NCI-H2227 treated with DMSO at 0.1 percent for 48 hours (cell line): ENCODE results near the gene SIX1.

Experiments used
- DNase-seq: peaks from one replicate; lab custom pipeline; 2025; lab: John Stamatoyannopoulos, UW

SIX1 gene

DNA sequence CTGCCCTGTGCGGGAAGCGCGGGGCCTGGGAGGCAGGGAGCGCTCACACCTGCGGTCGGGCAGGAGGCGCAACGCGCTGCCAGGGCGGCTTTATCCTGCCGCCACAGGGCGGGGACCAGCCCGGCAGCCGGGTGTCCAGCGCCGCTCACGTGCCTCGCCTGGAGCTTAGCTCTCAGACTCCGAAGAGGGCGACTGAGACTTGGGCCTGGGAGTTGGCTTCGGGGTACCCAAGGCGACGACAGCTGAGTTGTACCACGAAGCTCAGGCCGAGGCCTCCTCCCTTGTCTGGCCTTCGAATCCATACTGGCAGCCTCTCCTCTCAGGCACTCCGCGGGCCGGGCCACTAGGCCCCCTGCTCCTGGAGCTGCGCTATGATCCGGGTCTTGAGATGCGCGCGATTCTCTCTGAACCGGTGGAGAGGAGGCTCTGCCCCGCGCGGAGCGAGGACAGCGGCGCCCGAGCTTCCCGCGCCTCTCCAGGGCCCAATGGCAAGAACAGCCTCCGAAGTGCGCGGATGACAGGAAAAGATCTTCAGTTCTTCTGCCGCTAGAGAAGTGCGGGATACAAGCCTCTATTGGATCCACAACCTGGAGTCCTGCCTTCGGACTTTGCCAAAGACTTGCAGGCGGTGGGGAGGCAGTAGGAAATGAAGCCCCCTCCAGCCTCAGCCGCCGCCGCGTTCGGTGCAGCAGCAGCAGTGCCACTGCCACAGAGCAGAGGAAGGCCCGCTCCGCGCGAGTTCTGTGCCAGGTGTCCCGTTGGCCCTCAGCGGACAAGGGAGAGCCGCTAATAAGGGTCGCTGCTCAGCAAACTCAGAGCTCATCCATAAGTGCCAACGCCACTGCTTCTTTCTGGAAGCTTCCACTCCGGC lies 6.8 kb downstream of the SIX1 start:
- DNase-seq = no peak

DNA sequence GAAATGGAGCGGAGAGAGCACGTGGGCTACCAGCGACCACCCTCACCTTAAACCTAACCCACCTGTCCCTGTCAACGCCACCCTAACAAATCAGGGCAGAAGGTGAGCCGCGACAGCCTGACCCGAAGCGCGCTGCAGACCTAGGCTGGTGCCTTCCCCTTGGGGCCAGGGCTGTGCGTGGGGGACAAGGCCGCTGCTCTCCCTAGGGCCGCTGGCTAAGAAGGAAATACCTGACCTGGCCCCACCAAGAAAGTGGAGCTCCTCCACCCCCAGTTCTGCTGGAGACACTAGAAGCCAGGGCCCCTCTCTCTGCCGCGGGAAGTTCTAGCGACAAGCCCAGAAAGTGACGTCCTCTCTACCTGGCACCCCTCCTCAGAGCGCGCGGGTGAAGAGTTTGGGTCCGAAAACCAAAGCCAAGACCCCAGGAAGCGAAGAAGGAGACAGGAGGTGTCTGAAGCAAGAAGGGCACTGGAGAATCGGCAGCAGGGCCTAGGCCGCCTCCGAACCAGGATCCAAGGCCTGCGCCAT lies 7.5 kb downstream of the SIX1 start:
- no peak for DNase-seq

DNA sequence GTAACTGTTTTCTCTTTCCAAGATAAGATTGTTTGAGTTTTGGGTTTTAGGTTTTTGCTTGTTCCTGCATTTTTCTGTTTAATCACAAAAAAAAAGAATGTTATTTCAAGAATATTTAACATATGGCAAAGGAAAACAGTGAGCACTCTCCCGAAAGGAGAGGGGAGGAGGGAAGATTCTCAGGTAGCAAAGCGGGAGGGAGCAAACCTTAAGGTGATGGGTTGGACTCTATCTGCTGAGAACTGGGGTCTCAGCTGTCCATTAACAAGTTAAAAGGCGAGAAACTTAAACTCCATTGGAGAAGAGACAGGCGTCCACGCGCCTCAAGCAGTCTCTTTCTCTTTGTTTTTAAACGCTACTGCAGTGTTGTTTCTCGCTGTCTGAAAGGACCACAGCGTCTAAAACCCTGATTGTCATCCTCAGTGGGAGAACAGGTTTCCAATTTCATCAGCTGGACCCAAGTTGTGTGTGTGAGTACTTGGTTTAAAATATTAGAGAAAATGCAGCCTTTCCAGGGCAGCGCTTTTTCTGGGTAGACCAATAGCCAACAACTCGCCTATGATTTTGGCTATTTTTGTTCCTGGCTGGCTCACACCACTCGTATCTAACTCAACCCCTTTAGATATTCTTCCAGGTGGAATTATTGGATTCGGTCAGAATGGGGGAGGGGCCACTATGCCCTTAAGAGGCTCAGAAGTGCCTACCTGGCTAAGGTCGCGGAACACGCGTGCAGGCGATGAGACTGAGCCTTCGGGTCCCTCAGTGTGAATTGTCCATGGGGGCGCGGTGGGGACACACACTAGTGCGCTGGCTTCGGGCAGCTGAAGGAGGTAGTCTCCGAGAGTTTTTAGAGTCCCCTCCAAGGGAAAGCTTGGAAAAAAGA lies 8.2 kb downstream of the SIX1 start:
- DNase-seq = no peak

DNA sequence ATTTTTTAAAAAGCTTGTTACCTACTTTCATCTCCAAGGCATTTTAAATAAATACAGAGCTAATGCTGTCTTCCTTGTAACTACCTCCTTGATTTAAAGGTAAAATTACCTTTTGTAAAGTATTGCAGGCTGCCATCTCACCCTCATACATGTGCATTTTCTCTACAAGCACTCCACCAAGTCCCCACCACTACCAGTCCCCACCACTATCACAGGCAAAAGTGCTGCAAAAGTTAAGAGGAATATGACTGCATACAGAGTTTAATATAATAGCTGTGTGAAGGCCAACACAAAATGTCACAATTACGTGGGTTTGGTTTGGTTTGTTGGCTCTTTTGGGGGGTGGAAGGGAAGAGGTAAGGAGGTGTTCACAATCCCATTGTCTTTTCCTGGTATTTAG lies 9.6 kb downstream of the SIX1 start:
- DNase-seq = no peak

DNA sequence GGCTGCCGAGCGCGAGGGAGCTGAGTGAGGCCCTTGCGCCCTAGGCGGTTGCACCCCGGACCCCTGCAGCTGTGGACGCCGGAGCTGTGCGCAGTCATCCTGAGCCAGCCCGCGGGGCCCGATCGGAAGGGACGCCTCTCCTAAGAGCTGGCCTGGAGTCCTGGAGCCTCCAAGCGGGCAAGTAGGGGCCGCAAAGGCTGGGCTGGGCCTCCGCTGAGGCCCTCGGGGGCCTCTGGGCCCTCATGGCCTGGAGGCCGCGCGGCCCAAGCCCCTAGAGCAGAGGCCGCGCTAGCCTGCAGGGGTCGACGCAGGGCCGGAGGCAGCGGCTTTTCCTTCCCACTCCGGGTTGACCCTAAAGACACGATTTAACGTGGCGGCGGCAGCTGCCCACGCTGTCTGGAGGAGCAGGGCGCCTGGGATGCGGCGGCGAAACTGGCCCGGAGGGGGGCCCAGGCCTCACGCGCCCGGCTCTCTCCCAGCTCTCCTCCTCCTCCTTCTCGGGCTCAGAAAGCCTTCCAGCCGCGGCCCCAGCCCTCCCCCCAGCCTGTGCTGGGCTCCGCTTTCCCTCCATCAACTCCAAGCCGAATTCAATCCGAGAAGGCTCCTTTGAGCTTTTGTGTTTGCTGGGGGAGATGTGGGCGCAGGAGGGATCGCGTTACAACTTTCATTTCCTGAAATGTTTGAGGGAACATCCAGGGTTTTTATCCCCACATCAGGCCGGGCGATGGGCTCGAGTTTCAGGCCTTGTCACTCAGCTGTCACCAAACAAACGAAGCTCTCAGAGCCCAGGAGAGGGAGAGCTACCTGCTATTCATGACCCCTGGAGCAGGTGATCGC lies 11.6 kb downstream of the SIX1 start:
- no peak for DNase-seq

DNA sequence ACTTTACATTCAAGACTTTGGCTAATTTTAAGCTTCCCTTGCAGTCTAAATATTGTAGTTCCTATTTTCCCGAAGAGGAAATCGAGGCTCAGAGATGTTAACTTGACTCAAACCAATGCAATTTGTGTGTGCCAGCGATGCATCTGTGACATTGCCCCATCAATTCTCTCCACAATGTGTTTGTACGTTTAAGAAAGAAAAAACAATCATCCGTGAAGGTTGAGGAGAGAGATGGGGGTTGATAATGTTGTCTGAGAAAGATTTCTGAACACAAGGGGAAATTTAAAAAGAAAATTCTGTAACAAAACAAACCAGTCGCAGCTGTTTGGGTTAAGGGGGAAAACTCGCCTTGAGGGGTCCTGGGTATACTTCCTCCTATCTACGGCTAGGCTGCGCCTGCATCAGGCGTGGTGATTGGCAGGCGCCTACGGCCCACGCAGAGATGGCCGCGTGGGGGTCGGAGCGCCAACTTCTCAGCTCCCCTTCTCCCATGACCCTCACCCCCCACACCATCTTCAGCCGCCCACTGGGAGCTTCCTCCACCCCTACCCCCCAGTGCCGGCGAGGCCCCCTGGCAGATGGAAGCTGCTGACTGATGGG lies 12.3 kb downstream of the SIX1 start:
- no peak for DNase-seq

DNA sequence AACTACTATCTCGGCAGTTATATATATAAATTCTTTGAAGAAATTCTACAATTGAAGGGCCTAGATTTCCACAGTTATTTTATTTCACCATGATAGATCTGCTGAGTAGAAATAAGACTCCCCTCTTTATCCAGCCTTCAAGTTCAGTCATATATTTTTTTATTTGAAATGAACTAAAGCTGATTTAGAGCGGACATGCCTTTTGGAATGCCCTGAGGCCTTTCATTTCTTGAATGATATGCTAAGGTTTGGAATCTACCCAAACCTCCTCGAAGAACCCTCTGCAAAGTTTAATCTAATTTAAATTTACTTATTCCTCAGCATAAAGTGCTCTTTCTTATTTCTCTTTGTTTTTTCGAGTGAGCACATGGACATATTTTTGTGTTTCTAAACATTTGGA lies 15.1 kb downstream of the SIX1 start:
- DNase-seq = no peak

DNA sequence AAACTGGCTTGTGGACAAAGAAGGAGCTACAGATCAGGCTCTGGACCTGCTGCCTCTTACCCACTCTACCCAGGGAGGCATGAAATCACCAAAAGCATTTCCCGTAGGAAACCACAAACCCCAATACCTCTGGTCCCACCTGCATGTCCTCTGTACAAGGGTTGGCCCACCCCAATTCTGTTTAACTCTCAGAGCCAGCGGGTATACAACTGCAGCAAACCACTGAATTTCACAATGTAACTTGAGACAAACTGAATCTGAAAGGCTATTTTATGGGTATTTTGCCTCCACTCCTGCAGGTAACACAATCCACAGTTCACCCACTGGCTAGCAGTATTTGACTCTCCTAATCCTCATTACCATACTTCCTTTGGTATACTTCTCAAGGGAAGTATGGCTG lies 16.5 kb downstream of the SIX1 start:
- no peak for DNase-seq

DNA sequence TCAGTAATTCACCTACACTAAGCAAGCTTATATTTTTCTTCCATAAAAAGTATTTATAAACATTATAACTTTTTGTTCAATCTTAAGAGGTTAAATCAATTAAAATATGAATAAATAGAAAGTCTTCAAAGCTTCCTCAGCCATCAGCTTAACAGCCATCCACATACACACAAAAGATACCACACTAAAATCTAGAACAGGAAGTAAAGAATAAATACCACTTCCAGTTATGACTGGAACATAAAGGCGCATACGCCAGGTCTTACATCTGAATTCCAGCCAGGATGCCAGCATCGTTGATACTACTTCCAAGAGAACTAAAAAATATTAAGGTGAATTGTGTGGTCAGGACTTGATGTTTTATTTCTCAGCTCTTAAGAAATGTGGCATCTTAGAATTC lies 17.0 kb downstream of the SIX1 start:
- no peak for DNase-seq

DNA sequence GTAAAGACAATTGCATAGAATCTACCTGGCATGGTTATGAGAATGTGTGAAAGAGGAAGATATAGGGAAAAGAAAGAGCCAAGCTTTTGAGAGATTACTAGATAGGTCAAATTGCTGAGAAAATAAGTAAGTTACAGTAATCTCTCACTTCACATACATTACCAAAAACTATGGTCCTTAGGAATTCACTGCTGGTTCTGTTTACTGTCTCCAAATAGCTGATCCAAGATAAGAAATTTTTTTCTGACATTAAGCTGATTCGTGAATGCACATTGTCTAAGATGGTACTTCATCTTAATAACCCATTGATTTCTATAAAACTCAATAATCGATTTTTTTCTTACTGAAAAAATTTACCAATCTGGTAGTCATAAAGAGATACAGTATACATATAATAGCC lies 17.4 kb downstream of the SIX1 start:
- no peak for DNase-seq

DNA sequence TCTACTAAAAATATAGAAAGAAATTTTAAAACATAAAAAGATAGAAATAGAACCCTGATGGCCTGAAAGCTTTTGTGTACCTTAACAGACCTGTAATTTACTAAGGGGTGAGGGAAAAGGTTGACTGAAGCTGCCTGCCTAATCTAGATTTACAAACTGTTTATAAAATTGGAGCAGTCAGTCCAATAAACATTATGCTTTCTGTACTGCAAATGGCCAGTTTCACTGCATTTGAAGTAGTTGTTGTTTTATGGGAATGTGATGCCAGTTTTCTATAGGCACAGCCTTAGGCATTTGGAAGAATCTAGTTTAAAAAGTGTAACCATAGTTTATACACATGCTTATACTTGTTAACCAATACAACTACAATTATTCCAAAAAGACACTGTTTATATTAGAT lies 19.1 kb downstream of the SIX1 start:
- DNase-seq = no peak

DNA sequence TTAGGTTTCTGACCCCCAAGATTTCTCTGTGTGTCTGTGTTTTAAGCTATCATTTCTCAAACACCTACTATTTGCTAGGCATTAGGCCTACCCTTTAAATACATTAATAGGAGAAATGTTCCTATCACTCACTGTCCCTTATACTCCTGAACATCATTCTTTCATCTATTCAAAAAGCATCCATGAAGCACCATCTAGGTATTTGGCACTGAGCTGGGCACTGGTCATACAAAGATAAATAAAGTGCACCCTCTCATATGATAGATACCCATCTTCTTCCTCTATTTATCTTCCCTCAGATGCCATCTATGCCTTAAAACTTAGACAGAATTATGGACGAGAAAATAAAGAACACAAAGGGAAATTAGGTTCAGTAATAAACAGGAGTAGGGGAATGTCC lies 20.4 kb downstream of the SIX1 start:
- DNase-seq = no peak

DNA sequence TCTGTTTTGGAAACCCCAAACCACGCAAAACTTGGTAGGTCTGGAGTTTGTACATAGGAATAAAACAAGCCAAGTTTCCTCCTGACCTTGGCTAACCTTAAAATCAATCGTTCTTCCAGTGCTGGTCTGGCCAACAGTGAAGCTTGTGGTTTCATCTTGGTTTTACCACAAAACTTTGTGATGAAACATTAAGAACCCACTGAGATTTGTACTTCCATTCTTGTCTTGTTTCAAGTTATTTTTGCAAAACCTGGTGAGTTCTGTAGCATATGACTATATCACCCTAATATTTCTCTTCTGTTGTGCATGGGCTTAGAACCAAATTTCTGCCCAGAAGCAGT lies 26.4 kb downstream of the SIX1 start:
- no peak for DNase-seq

DNA sequence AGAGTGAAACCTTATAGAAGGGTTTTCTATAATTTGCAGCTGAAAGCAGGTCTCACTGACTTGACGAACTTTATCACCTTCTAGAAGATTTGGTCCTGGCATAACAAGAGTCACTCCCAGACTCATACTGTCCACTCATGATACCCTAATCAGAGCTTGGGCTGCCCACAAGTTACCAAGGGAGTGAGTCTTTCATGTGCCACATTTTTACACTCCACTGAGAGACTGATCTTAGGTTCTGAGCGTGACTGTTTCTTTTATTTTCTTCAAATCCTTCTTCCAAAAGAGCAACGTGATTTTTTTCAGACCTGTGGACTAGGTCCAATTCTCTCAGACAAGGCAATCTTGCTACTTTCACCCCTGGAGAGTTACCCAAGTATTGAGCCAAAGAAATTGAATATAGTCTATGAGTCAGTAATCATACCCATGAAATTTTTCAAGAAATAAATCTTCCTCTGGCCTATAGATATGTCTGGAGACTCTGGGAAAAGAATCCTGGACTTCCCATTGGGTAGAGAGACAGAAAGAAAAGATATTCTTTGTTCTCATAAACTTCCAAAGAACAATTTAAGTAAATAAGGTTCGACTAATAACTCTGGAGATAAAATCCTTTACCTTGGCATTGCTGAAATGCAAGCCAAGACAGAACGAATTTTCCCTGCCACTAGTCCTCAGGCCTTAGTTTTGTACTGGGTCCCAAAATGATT lies 26.9 kb downstream of the SIX1 start:
- no peak for DNase-seq

DNA sequence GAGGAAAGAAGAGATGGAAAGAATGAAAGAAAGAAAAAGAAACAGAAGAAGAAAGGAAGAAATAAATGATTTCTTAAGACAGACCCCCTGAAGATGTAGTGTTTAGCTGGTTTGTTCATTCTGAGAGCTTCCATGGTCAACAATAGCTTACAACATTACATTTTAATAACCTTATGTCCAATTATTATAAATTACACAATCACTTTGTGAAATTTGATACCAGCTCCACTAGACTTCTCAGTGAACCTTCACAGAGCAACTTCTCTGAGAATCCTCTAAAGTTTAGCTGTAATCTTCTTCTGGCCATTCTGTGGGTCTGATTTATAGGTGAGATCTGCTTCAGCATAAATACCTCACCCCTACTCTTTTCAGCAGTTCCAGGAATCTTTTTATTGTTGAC lies 27.9 kb downstream of the SIX1 start:
- DNase-seq = no peak

DNA sequence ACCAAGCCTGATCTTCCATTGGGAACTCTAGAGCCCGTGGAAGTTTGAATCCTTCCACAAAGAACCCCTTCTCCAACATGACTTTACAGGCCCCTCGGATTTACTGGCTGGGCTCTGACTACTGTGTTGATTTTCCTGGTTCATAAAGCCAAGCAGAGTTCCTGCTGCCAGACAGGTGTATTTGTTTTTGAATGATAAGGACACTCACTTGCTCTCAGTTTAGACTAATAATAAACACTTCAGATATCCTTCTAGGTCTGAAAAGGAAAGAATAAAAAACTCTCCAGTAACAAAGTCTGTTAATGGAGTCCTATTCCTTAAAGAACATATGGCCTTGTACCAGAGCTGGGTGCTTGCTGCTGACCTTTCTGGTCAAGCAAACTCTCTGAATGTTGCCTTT lies 31.0 kb downstream of the SIX1 start:
- DNase-seq = no peak

DNA sequence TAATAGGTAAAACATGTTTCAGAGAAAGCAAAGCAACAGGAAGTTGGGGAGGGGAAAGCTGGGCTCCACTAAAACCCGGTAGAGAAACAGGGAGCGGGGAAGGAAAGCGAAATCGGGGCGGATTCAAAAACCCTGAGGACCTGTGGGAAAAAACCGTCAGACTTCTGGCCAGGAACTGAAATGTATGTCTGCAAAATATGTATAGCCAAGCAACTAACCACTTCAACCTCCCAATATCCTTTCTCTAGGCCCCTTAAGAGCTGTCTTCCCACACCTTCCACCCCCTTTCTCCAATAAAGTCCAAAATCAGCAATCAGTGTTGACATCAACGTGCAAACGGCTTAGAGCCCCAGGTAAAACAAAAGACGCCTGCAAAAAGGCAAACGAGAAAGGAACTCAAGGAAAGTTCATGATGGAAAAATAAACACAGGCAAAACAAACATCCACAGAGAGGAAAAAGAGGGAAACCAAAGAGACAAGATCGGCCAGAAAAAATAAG lies 32.8 kb downstream of the SIX1 start:
- DNase-seq = no peak

DNA sequence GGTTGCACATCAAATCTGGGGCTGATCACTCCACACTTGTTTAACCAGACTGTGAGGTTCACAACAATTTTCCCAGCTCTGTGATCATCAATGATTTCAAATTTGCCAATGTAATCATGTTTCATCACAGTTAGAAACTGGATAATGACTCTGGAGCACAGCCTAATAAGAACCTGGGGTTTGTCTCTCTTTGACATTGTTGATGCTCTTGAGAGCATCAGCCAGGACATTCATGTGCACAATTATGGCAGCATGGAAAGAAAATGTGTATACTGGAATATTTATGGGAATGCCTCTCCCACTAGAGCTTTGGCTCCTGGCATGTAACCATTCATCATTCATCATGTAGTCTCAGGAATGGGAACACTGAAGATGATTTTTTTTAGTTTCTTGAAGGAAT lies 47.0 kb downstream of the SIX1 start:
- DNase-seq = no peak

DNA sequence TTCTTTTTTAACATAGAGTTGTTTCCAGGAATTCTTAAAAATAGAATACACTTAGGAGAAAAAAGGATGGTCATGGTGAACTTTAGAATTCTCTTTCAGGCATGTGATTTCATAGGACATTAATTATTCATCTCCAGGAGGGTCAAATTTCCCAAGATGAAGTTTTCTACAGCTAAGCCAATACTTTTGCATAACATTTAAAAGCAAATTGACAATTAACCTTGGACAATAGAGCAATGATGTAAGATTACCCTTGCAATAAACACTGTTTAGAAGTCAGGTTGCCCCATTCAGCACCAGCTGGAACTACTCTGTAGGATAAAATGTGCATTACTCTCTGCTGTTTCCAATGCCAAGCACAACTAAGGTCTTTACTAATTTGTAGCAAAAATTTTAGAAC lies 49.5 kb downstream of the SIX1 start:
- DNase-seq = no peak

DNA sequence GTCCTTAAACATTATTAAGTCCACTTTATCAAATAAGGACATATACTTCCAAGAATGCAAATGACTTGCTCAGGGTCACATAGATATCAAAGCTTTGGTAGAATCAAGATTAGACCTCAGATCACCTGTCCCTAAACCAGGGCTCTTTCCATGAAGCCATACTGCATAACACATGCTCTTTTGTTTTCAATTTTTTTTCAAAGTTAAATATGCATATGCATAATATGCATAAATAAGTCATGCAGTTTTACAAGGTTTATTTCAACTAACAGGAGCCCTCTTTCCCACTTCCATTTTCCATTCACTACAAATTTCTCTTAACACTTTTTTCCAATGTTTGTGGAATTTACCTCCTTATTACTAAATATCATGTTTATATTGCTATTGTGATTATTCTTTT lies 53.1 kb downstream of the SIX1 start:
- DNase-seq = no peak

DNA sequence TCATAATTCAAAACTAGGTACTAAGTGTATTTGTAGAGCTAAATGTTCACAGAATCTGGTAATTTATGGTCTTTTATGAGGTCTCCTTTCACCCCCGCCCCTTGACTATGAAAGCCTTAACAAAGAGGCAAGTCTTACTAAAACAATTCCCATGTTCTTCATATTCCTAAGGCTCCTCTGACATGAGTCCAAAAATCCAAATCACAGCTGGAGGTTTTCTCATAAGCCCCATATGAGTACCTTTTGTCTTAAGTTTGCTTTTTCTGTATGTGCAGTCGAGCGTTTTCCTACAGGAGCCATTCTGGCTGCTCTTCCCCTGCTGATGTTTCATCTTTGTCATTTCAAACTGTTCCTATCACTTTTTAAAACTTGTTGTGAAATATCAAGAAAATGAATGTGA lies 55.2 kb downstream of the SIX1 start:
- no peak for DNase-seq
